ENCODE measurements around the gene NRDC. TPM values are rescaled to one million over a fixed set of nuclear protein-coding genes. Genes with fewer than 3 reads are reported as not detected.
"Not testable (repeated sequence)": the region's sequence is repeated elsewhere in the genome, so short reads cannot be mapped to it uniquely, and the experiment has no call there.

Gene NRDC
- polyA plus RNA-seq, 3 donors = 51.4 to 82.0 (median 70.0) TPM

DNA sequence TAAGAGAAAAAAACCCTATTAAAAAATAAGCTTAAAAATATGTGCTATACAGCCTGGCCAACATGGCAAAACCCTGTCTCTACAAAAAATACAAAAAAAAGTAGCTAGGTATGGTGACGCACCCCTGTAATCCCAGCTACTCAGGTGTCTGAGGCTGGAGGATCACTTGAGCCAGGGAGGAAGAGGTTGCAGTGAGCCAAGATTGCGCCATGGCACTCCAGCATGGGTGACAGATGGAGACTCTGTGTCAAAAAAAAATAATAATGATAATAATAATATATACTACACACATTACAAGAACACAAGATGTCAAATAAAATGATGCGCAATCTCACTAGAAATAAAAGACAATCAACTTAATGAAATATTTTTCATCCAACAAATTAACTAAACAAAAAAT is 22.9 kb downstream of the NRDC start:
- H3K27ac ChIP-seq (ENCODE audit: low read depth, low read length) = no peak overlapping the region
- WGBS, 3 donors = 94 to 97% (median 95%) methylated on average over 3 of the region's 3 CpGs

DNA sequence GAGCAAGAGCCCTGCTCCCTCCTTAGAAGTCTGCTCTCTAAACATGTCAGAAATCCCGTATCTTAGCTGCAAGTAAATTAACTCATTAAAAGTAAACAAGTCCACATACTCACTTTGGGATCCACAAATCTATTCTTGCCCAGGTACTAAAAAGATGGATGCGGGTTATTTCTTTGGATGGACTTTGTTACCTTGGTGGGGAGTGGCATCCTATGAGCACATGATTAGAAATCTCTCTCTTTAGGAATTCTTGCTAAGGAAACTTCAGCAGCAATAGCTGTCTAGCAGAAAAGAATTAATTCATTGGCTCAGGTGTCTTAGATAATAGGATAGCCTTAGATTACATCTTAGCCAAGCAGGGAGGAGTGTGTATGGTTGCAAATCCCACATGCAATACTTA is 25.2 kb downstream of the NRDC start:
- 88 to 95% (median 89%) methylated on average over 2 of the region's 2 CpGs for WGBS, 3 donors
- no peak overlapping the region for H3K27ac ChIP-seq (ENCODE audit: low read depth, low read length)

DNA sequence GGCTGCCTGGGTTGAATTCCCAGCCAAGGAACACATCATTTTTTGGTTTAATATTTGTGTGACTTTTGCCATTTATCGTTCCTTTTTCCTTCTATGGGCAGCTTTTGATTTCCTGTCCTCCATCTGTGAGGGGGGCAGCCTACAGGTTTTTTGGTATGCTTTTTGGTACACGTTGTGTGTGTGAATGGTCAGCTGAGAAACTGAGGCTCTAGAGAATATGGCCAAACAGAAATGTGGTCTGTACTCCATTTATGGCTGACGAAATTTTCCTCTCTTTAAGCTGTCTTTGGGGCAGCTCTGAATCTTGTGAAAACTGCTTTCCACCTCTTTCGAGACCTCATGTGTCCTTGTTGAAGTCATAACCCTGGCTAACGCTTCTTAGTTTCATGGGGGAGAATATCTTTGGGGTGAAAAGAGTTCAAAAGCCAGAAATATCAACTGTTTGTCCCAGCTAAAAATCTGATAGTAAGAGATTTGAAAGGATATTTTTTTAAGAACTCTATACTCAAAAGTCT is 26.6 kb downstream of the NRDC start:
- WGBS, 3 donors = 74 to 89% (median 77%) methylated on average over 5 of the region's 5 CpGs
- H3K27ac ChIP-seq (ENCODE audit: low read depth, low read length) = no peak overlapping the region

DNA sequence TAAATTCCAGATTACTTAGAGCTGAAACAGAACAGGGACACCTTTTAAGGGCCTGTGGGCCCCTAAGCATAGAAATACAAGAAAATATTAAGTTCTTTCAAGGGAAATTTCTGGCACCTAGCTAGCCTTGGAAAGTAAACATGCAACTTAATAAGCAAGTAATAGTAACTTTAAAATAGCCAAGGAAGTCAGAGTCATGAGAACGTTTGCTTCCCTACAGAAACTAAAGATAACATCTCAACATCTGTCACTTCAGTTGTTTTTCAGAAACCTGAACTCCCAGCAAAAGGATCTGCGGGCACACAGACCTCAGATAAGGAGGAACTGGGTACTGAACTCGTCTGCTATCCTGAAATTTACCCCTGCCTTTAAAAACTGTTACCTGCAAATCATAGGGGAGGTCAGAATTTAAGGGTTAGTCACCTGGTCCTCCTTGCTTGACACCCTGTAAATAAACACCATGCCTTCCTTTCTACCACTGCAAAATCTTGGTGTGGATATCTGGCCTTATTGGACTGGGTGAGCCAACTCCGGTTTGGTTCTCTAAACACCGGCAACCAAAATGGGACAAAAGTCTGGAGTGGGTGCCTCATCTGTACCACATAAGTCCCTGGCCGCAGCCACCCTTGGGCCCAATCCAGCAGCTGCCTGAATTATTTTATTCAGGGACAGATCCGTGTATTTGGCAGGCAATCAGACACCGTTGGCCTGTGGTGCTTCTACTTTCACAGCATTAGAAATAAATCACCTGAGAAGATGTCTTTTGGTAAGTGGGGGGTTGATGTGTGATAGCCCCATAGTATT is 27.9 kb downstream of the NRDC start:
- H3K27ac ChIP-seq (ENCODE audit: low read depth, low read length) = no peak overlapping the region
- 38 to 44% (median 42%) methylated on average over 8 of the region's 8 CpGs for WGBS, 3 donors

DNA sequence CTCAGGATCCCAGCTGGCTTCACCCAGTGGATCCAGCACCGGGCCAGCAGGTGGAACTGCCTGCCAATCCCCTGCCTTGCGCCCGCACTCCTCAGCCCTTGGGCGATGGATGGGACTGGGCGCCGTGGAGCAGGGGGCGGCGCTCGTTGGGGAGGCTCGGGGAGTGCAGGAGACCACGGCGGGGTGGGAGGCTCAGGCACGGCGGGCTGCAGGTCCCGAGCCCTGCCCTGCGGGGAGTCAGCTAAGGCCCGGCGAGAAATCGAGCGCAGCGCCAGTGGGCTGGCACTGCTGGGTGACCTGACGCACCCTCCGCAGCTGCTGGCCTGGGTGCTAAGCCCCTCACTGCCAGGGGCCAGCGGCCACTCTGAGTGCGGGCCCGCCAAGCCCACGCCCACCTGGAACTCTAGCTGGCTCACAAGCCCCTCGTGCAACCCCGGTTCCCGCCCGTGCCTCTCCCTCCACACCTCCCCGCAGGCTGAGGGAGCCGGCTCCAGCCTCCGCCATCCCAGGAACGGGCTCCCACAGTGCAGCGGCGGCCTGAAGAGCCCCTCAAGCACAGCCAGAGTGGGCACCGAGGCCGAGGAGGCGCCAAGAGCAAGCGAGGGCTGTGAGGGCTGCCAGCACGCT is 31.1 kb downstream of the NRDC start:
- no peak overlapping the region for H3K27ac ChIP-seq (ENCODE audit: low read depth, low read length)
- 97 to 98% (median 98%) methylated on average over 31 to 42 of the region's 42 CpGs for WGBS, 3 donors

DNA sequence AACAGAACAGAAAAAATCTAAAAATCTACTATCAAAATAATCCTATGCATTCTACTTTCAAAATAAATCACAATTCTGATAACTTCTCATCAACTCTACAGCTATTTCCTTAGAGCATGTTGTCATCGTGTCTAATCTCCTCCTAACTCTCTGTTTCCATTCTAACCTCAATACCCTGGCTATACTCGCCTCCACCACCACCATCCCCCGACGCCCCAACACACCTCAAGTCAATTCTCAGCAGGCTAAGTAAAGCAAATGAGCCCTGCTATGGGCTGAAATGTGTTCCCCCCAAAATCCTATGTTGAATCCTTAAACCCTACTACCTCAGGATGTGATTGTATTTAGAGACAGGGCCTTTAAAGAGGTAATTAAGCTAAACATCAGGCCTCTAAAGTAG is 34.6 kb downstream of the NRDC start:
- H3K27ac ChIP-seq (ENCODE audit: low read depth, low read length) = no peak overlapping the region

DNA sequence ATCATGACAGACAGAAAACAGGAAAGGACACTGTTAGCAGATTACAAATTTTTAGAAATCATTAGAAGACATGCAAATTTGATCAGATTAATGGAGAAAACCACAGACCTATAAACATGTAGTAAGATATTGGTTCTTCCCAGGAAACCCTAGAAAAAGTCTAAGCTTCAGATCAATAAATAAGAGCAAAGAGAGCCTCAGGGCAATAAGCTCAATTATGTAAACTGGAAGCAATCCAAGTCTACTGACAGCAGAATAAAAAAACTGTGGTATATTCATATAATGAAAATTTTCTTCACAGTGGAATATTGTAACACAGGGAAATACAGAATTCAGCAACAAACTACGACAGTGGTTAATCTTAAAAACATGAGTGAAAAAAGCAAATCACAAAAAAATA is 36.3 kb downstream of the NRDC start:
- 96 to 99% (median 97%) methylated on average over 1 of the region's 1 CpG for WGBS, 3 donors
- no peak overlapping the region for H3K27ac ChIP-seq (ENCODE audit: low read depth, low read length)

More for the DNA sequence above, 34.6 kb downstream of the NRDC start:
- 83 to 88% (median 83%) methylated on average over 4 of the region's 4 CpGs for WGBS, 3 donors

DNA sequence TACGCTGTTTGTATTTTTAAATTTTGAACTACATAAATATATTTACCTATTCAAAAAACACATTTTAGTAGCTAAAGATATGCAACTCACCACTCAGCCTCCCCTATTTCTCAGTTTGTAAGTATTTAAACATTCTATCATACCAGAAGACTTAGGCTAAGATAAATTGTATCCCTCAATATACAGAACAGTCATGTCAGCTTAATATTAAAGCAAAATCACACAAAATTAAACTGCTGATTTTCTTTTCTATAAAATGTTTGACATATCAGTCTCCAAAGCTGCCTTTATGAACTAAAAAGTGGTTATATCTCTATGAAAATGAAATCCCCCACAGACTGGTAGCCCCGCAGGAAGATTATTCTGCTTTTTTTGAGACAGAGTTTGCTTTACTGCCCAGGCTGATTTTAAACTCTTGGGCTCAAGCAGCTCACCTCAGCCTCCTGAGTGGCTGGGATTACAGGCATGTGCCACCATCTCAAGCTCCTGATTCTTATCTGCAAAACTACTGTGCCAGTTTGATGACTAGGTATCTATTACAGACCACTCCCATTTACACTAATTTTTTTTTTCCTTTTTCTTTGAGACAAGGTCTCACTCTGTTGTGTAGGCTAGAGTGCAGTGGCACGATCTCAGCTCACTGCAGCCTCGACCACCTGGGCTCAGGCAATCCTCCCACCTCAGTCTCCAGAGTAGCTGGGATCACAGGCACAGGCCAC is 37.6 kb downstream of the NRDC start:
- 97 to 98% (median 98%) methylated on average over 4 of the region's 4 CpGs for WGBS, 3 donors
- H3K27ac ChIP-seq (ENCODE audit: low read depth, low read length) = no peak overlapping the region

DNA sequence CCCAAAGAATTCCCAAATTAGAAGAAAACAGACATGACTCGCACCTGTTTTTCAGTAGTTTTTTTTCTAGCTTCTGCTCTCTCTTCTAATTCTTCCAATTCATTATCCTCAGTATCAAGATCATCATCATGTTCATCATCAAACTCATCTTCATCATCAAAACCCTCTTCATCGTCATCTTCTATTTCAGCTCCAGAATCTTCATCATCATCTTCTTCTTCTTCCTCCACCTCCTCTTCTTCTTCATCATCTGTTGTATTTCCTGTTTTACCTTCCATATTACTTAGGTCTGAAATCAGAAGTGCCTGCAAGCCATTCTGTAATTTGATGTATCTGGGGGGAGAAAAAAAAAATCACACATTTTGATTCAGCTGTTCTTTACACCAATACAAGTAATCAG is 38.3 kb downstream of the NRDC start:
- 79 to 95% (median 94%) methylated on average over 2 of the region's 2 CpGs for WGBS, 3 donors
- H3K27ac ChIP-seq (ENCODE audit: low read depth, low read length) = no peak overlapping the region

DNA sequence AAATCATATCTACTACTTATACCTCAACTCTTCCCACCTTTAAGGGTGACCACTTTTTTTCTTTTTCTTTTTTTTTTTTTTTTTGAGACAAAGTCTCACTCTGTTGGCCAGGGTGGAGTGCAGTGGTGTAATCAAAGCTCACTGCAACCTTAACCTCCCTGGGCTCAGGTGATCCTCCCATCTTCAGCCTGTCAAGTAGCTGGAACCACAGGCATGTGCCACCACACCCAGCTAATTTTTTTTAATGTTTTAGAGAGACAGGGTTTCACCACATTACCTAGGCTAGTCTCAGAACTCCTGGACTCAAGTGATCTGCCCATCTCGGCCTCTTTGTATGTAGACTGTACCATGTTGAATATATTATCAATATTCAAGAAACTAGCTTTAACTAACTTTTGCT is 39.4 kb downstream of the NRDC start:
- WGBS, 3 donors = 89 to 98% (median 96%) methylated on average over 1 of the region's 1 CpG
- no peak overlapping the region for H3K27ac ChIP-seq (ENCODE audit: low read depth, low read length)

DNA sequence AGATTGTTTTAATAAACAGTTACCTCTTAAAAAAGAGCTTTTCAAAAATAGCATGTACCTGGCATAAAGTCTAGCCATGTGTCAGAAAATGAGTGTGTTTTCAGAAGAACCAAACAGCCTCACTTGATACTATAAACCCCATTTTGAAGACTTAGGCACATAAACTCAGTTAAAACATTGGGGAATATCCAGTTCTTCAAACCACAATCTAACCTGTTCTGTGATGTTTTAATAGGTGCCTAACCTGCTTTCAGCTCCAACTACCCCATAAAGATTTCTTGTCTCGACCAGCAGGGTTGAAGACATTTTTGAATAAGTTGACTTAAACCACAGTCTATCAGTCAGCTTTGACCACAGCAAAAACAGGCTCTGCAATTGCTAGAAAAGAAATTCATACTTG is 41.3 kb downstream of the NRDC start:
- 78 to 93% (median 91%) methylated on average over 1 of the region's 1 CpG for WGBS, 3 donors
- no peak overlapping the region for H3K27ac ChIP-seq (ENCODE audit: low read depth, low read length)

DNA sequence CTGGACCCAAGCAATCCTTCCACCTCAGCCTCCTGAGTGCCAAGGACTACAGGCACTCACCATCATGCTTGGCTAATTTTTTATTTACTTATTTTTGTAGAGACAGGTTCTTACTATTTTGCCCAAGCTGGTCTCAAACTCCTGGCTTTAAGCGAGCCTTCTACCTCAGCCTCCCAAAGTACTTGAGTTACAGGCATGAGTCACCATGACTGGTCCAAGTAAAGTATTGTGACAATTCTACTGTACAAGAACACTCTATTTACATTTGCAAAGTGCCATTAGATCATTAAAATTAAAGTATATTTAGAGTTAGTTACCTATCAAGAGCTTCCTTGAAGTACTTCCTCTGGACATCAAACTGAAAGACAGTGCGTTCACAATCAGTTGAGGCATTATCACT is 44.8 kb downstream of the NRDC start:
- no peak overlapping the region for H3K27ac ChIP-seq (ENCODE audit: low read depth, low read length)
- 98 to 100% (median 100%) methylated on average over 2 of the region's 2 CpGs for WGBS, 3 donors

DNA sequence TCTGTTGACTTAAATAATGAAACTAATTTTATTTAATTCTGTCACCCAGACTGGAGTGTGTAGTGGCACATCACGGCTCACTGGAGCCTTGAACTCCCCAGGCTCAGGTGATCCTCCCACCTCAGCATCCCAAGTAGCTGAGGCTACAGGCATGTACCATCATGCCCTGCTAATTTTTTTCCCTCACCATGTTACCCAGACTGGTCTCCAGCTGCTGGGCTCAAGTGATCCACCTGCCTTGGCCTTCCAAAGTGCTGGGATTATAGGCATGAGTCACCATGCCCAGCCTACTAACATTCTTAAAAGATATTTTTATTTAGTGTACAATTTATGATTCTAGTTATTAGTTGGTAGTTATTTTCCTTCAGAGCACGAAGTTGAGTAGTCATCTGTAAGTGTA is 49.5 kb downstream of the NRDC start:
- WGBS, 3 donors = 98 to 100% (median 100%) methylated on average over 2 of the region's 2 CpGs
- H3K27ac ChIP-seq (ENCODE audit: low read depth, low read length) = no peak overlapping the region

DNA sequence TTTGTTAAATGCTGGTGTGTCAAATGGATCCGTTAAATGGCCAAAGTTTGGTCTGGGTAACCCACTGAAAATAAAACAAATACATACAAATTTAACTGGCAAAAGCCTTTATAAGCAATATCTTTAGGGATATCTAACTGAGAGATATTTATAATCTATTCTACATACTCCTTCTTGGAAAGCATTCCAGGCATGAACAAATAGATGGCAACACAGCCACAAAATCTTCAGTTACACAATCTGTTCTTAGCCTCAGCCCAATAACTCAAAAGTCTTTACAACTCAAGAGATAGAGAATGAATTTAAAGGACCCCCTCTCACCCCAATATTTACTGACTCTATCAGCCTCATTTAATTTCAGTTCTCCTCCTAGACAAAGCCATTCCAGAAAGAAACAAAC is 58.7 kb downstream of the NRDC start:
- no peak overlapping the region for H3K27ac ChIP-seq (ENCODE audit: low read depth, low read length)
- 91 to 100% (median 99%) methylated on average over 1 of the region's 1 CpG for WGBS, 3 donors

DNA sequence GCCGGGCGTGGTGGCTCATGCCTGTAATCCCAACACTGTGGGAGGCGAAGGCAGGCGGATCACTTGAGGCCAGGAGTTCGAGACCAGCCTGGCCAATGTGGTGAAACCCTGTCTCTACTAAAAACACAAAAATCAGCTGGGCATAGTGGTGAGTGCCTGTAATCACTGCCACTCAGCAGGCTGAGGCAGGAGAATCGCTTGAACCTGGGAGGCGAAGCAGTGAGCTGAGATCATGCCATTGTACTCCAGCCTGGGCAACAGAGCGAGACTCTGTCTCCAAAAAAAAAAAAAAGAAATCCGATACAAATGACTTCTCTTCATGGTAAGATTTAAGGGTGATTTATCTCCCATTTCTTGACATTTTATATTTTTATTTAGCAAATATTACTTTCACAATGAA is 59.5 kb downstream of the NRDC start:
- WGBS, 3 donors = 90 to 97% (median 96%) methylated on average over 9 of the region's 9 CpGs
- H3K27ac ChIP-seq (ENCODE audit: low read depth, low read length) = not testable (repeated sequence)

DNA sequence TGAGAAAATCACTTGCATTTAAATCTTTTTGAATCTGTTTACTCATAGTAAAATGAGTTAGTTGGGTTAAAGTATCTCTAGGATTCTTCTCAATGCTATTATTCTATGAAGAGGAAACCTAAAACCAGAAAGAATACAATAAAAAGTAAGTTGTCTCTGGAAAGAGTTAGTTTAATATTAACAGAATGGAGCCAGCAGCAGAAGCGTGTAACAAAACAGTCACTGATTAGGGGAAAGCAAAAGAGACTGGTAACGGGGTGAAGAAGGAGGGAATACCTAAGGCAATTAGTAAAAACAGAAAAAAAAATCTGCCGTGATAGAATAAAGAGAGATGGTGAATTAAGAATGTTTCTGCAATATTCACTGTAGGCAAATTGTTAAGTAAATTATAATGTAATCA is 60.0 kb downstream of the NRDC start:
- H3K27ac ChIP-seq (ENCODE audit: low read depth, low read length) = no peak overlapping the region
- WGBS, 3 donors = 54 to 97% (median 91%) methylated on average over 3 of the region's 3 CpGs

DNA sequence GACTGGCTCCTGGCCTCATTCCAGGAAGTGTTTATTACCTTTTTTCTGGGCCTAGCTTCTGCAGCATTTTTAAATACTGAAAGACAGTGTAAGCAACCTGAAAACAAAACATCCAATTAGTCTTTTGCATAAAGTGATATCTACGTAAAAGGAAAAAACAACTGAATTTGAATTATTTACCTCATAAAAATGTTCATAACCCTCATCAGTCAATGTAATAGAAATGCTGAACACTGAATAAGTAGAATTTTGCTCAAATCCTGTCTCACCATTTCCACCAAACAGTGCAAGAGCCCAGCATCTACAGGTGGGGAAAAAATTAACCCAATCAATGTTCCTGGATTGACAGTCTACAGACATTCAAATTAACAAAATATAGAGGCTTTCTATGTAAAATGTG is 64.0 kb downstream of the NRDC start:
- H3K27ac ChIP-seq (ENCODE audit: low read depth, low read length) = no peak overlapping the region
- 96 to 100% (median 97%) methylated on average over 1 of the region's 1 CpG for WGBS, 3 donors

DNA sequence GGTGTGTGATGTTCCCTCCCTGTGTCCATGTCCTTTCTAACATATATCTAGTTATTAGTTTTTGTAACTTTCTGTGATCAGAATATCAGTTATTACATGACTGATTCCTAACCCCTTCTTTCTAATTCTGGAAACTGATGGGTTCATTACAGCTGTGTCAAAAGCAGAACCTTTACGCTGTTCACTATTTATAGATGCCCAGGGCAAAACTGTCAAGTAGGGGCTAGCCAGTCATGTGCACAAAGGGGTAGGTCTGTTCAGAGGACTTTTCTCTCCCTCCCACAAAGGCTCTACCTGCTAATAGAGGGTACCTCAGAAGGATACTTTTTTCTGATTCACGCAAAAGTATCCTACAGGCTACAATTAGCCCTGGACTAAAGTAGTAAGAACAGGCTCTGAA is 79.2 kb downstream of the NRDC start:
- no peak overlapping the region for H3K27ac ChIP-seq (ENCODE audit: low read depth, low read length)
- WGBS, 3 donors = 94 to 98% (median 97%) methylated on average over 2 of the region's 2 CpGs

DNA sequence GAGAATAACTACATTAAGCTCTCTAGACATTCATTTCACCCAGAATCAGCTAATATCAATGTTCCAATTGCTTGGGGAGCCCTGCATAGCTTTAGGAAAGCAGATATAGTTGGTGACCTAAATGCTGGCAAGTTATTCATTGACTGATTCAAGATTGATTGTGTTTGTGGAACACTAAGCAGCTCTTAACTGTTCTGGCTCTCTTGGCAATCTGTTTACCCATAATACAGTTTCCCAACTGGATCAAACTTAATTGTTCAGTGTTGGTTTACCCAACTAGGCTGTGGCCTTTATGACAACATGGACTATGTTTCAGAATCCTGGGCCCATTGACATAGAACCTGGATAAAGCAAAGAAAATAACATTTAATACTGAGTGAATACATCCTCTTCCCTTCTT is 83.7 kb downstream of the NRDC start:
- H3K27ac ChIP-seq (ENCODE audit: low read depth, low read length) = no peak overlapping the region
